HG02884 (cell line): ENCODE results near the gene TOMT.

Experiments
- ATAC-seq: cut with Tn5 transposase; IDR thresholded peaks from one replicate; pipeline ENCODE4 v1.9.1; 2021; ENCODE audit warnings: mild to moderate bottlenecking, moderate library complexity; ENCODE audit not compliant: unreplicated experiment

TOMT gene

GRCh38 chr11:72085621-72086351 lies 19.9 kb upstream of the TOMT start:
- no peak for ATAC-seq

GRCh38 chr11:72088076-72088808 lies 17.5 kb upstream of the TOMT start:
- no peak for ATAC-seq

GRCh38 chr11:72091292-72091691 lies 14.4 kb upstream of the TOMT start:
- no peak for ATAC-seq

GRCh38 chr11:72098741-72099140 lies 7.0 kb upstream of the TOMT start:
- ATAC-seq, result no peak

GRCh38 chr11:72100009-72100408 lies 5.7 kb upstream of the TOMT start:
- ATAC-seq, result no peak

- ATAC-seq, result no peak
Observed at GRCh38 chr11:72100462-72100861, 5.3 kb upstream of the TOMT start.

GRCh38 chr11:72102162-72102561 lies 3.6 kb upstream of the TOMT start:
- no peak for ATAC-seq

- no peak for ATAC-seq
Observed at GRCh38 chr11:72102631-72102945, 3.1 kb upstream of the TOMT start.

GRCh38 chr11:72102946-72103753 lies 2.6 kb upstream of the TOMT start, which contains the start of gene LAMTOR1:
LAMTOR1 (minus strand) TSS chr11:72103297; CDS start chr11:72103224, 73 bp downstream.
- peak; percentile 82 for ATAC-seq

GRCh38 chr11:72103754-72104167 lies 2.0 kb upstream of the TOMT start:
- no peak for ATAC-seq

- ATAC-seq, result peak; percentile 7
Observed at GRCh38 chr11:72111300-72112142, 5.8 kb downstream of the TOMT start.

GRCh38 chr11:72112143-72112977 lies 6.6 kb downstream of the TOMT start, which contains the start of gene ANAPC15:
ANAPC15 (minus strand) TSS chr11:72112695; CDS start chr11:72111276, 1,419 bp downstream.
- peak; percentile 85 for ATAC-seq

- ATAC-seq, result no peak
Observed at GRCh38 chr11:72112978-72113808, 7.5 kb downstream of the TOMT start.

GRCh38 chr11:72114570-72114969 lies 8.8 kb downstream of the TOMT start:
- ATAC-seq, result no peak

- no peak for ATAC-seq
Observed at GRCh38 chr11:72116019-72116755, 10.5 kb downstream of the TOMT start.

- ATAC-seq, result no peak
Observed at GRCh38 chr11:72119198-72119597, 13.5 kb downstream of the TOMT start.

GRCh38 chr11:72120930-72121329 lies 15.2 kb downstream of the TOMT start:
- no peak for ATAC-seq

- ATAC-seq, result no peak
Observed at GRCh38 chr11:72122607-72123006, 16.9 kb downstream of the TOMT start.
